Measurements from ENCODE around the gene R3HDML.
"Not testable (repeated sequence)": the region's sequence is repeated elsewhere in the genome, so short reads cannot be mapped to it uniquely, and the experiment has no call there.

DNA sequence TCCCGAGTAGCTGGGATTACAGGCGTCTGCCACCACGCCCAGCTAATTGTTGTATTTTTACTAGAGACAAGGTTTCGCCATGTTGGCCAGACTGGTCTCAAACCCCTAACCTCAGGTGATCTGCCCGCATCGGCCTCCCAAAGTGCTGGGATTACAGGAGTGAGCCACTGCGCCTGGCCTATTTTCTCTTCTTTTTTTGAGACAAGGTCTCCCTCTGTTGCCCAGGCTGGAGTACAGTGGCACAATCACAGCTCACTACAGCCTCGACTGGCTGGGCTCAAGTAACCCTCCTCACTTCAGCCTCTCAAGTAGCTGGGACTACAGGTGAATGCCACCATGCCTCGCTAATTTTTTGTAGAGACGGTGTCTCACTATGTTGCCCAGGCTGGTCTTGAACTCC lies 9.1 kb downstream of the R3HDML start:
- not testable (repeated sequence) for TF ChIP-seq CTCF, EP300 (IDR thresholded peaks at IDR 0.05)
